ENCODE data around the gene SLC6A6. TPM values are rescaled to one million over a fixed set of nuclear protein-coding genes. Genes with fewer than 3 reads are reported as not detected.
A peak's percentile ranks its signal among the peaks of the same experiment; 100 is the strongest.
"Not testable (repeated sequence)": the region's sequence is repeated elsewhere in the genome, so short reads cannot be mapped to it uniquely, and the experiment has no call there.

SLC6A6 gene
- total and polyA plus RNA-seq, 10 donors, result 3.4 to 150 (median 104) TPM

- intact Hi-C loops (cut with DNase I; ENCODE audit: low total_unique reads), result no loop called here
- H3K4me1 ChIP-seq, result peaks cover 0 to 7% (median 3%) of the 10 kb centered on the region in 6 donors
- H3K4me3 ChIP-seq, result no peak overlapping the region
- peak; percentile 57 for DNase-seq
- H3K27ac ChIP-seq, result no peak overlapping the region
- H3K27me3 ChIP-seq (replicated peaks in 1 of 7), result peaks cover 0 to 5% (median 0%) of the 10 kb centered on the region in 7 donors
- no peak for TF ChIP-seq POLR2A (IDR thresholded peaks at IDR 0.05)
- no peak for TF ChIP-seq CTCF (IDR thresholded peaks at IDR 0.05 in 8 of 11, conservative IDR thresholded peaks at IDR 0.05 in 3 of 11)
- TF ChIP-seq POLR2AphosphoS5 (IDR thresholded peaks at IDR 0.05), result no peak
- H3K36me3 ChIP-seq, result no peaks in the 10 kb centered on the region
- H3K9me3 ChIP-seq, result no peaks in the 10 kb centered on the region
- 75 to 87% (median 79%) methylated on average over 16 to 18 of the region's 18 CpGs for WGBS, 5 donors
Measured at GRCh38 chr3:14513566-14514322, 111.3 kb downstream of the SLC6A6 start.

GRCh38 chr3:14514323-14514720, 111.9 kb downstream of the SLC6A6 start:
- peak; percentile 62 for DNase-seq
- TF ChIP-seq POLR2A (IDR thresholded peaks at IDR 0.05), result no peak
- no peak for TF ChIP-seq POLR2AphosphoS5 (IDR thresholded peaks at IDR 0.05)
- TF ChIP-seq CTCF (IDR thresholded peaks at IDR 0.05 in 8 of 11, conservative IDR thresholded peaks at IDR 0.05 in 3 of 11), result no peak
- Histone ChIP-seq H3K27me3 (replicated peaks in 1 of 7) (no peaks in the 10 kb centered on the region), H3K27ac (no peak overlapping the region), H3K4me1 (peaks cover 0 to 1% (median 0%) of the 10 kb centered on the region in 6 donors), H3K36me3 (no peaks in the 10 kb centered on the region), H3K4me3 (no peak overlapping the region), H3K9me3 (no peaks in the 10 kb centered on the region)
- intact Hi-C loops (cut with DNase I; ENCODE audit: low total_unique reads), result no loop called here
- 86 to 94% (median 91%) methylated on average over 16 to 17 of the region's 17 CpGs for WGBS, 5 donors

GRCh38 chr3:14515526-14515925, 113.1 kb downstream of the SLC6A6 start:
- H3K27me3 ChIP-seq (replicated peaks in 1 of 7); intact Hi-C loops (cut with DNase I; ENCODE audit: low total_unique reads); H3K4me3 ChIP-seq; H3K4me1 ChIP-seq; H3K9me3 ChIP-seq; H3K36me3 ChIP-seq; DNase-seq; H3K27ac ChIP-seq: not testable (repeated sequence)
- WGBS, 5 donors, result 91 to 95% (median 92%) methylated on average over 11 of the region's 11 CpGs

GRCh38 chr3:14516738-14517345, 114.4 kb downstream of the SLC6A6 start:
- peak; percentile 38 for DNase-seq

More at GRCh38 chr3:14516738-14517345, 114.4 kb downstream of the SLC6A6 start:
- Histone ChIP-seq H3K27ac (no peak overlapping the region), H3K27me3 (replicated peaks in 1 of 7) (peaks cover 0 to 4% (median 0%) of the 10 kb centered on the region in 7 donors), H3K36me3 (peaks cover 0 to 6% (median 0%) of the 10 kb centered on the region in 6 donors), H3K4me1 (no peaks in the 10 kb centered on the region), H3K4me3 (no peak overlapping the region), H3K9me3 (no peaks in the 10 kb centered on the region)
- intact Hi-C loops (cut with DNase I; ENCODE audit: low total_unique reads), result no loop called here
- WGBS, 5 donors, result 72 to 78% (median 76%) methylated on average over 13 of the region's 13 CpGs
- no peak for TF ChIP-seq CTCF (IDR thresholded peaks at IDR 0.05 in 8 of 11, conservative IDR thresholded peaks at IDR 0.05 in 3 of 11)
- no peak for TF ChIP-seq POLR2A (IDR thresholded peaks at IDR 0.05)
- no peak for TF ChIP-seq POLR2AphosphoS5 (IDR thresholded peaks at IDR 0.05)

All from spleen (tissue), 11 donors.